SW480 (cell line): ENCODE data around the gene SMIM38.

Experiments
- DNase-seq: peaks from one replicate; pipeline ENCODE4 v3.0.0-alpha.2; 2016; ENCODE audit warnings: low spot score

Gene SMIM38

GRCh38 chr11:69180726-69181125 lies 25.0 kb downstream of the SMIM38 start:
- no peak for DNase-seq

GRCh38 chr11:69183613-69184012 lies 27.9 kb downstream of the SMIM38 start:
- no peak for DNase-seq

DNA sequence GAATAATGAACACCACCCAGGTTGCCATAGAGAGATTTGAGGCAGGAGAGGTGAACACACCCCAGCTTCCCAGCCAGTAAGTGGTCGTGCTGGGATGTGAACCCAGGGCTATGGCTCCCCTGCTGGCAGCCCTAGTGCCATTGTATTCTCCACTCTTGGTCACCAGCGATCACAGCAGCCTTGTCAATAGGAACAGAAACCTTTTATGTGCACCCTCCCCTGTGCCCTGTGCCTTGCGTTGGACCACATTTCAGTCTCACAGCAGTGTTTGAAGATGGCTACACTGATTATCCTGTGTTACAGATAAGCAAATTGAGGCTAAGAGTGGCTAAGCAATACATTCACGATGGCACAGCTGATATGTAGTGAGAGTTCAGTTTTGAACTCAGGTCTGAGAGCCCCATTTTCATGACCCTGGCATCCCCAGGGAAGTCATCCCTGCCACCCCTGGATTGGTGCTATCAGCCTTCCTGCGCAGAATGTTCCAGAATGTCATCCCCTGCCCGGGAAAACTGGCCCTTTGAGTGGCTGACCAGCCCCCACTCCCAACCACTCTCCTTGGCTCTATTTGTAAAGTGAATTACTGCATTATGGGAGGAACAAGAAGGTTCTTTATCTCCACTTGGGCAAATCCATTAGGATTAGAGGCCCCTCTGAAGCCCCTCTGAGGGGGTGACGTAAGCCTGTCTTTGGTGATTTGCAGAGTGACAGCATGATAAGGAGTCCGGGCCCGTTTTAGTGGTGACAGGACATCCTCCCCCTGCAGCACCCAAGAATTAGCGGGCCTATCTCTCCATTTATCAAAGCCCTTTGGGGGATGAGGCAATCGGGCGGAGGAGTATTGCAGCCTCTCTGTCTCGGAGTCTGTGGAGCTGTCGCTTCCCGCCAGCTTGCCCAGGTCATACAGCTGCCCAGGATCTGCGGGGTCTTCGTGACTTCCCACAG lies 30.9 kb downstream of the SMIM38 start:
- DNase-seq, result no peak

DNA sequence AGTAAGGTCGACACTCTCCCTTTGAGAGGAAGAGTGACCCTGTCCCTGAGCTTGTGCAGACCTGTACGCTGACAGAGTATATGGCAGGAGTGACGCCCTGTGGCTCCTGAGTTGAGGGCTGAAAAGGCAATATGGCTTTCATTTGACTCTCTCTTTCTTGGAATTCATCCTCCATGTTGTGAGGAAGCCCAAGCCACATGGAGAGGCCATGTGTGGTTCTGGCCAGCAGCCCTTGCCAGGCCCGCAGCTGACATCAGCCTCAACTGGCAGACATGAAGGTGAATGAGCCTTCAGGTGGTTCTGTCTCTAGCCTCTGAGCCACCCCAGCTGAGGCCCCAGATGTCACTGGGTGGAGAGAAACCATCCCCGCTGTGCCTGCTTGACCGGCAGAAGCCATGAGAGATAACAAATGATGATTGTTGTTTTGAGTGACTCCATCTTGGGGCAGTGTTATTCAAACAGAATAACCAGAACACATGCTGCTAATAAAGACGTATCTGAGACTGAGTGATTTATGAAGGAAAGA lies 31.9 kb downstream of the SMIM38 start:
- no peak for DNase-seq

GRCh38 chr11:69189059-69189458 lies 33.3 kb downstream of the SMIM38 start:
- no peak for DNase-seq

- DNase-seq, result no peak
Measured at GRCh38 chr11:69190796-69191536, 35.2 kb downstream of the SMIM38 start.

GRCh38 chr11:69192301-69192721 lies 36.6 kb downstream of the SMIM38 start:
- no peak for DNase-seq

GRCh38 chr11:69193151-69193550 lies 37.4 kb downstream of the SMIM38 start:
- no peak for DNase-seq

GRCh38 chr11:69193629-69194028 lies 37.9 kb downstream of the SMIM38 start:
- DNase-seq, result no peak

GRCh38 chr11:69194396-69194795 lies 38.7 kb downstream of the SMIM38 start:
- DNase-seq, result no peak

- no peak for DNase-seq
Measured at GRCh38 chr11:69194956-69195355, 39.2 kb downstream of the SMIM38 start.

DNA sequence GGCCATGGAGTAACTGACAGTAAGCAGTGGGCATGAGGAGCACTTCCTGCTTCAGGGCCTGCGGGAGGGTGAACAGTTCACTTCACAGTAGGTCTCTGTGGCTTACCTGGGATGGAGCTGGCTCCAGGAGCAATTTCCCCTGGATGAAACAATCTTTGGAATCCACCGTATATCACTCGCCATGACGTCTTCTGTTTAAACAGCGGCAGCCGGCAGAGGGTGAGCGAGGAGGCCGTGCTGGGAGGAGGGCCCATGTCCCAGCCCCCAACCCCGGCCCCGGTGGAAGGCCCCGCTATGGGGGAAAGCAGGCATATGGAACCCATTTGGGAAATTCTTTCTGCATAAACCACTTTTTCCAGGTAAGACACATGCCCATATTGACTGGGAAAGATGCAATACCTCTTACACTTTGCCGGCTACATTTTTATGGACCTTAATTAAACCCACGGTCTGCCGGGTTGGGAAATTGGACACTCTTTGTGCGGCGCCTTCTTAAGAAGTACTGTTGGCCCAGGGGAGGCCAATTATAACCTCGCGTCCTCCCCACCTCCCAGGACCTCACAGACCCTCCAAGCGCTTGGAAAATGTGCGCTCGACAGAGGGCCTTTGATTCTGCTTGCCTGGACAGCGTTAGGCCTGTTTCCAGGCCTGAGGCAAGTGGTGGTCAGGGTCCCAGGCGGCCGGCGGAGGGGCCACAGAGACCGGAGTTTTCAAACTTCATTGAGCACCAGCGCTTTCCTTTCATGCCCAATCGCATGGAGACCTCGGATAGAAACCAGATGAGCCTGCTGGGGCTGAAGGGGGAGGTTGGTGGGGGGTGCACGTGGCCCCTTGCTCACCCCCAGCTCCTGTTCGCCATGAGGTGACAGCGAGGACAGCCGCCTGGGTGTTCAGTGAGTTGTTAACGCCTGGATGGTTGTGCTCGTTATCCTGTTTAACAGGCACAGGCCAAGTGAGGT lies 40.4 kb downstream of the SMIM38 start:
- DNase-seq, result no peak

- DNase-seq, result no peak
Measured at GRCh38 chr11:69196783-69197169, 41.0 kb downstream of the SMIM38 start.

DNA sequence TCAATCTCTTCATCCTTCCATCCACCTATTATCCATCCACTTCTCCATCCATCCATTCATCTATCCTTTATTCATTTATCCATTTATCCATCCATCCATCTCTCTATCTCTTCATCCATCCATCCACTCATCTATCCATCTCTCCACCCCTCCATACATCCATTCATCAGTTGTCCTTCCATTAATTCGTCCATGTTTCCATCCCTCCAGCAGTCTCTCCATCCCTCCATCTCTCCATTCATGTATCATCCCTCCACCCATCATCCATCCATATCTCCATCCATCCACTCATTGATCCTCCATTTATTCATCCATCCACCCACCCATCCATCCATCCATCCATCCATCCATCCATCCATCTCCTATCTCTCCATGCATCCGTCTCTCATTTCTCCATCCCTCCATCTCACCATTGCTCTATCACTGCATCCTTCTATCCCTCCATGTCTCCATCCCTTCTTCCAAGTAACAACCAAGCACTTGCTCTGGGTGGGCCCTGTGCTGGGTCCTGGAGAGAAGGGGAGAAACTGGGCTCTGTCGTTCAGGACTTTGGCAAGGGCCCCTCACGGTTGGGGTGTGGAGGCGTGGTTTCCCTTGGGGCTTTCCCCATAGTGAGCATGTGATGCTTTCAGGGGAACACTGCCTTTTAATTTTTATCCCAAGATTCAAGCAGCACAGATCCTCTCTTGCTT lies 43.3 kb downstream of the SMIM38 start:
- no peak for DNase-seq

DNA sequence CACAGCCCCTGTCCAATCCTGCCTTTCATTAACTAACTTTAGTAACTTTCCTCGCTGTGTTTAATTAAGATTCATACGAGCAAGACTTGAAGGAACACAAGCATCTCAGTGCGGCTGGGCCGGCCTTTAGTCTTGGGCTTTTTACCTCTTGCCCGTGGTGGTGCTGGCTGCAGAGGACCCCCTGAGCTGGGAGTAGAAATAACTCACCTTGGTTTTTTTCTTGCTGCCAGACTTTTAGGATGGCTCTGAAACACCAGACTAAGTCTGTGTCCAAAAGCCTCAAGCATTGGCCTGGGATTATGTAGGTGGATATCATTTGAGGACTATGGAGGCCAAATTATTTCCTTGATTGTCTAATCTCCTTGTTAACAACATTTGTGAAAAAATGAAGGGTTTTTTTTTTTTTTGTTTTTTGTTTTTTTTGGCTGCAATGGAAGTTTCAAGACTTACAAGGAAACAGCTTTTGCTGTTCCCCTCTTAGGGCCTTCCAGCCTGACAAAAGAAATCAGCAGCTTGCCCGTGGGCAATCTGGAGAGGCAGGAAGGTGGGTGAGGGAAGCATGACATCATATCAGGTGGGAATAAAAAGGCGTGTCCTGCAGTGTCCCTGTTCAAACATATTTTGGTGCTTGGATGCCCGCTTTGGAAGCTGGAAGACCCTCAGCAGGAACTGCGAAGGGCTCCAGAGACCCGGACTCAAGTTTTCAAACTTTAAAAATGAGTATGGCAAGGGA lies 44.0 kb downstream of the SMIM38 start:
- DNase-seq, result no peak

GRCh38 chr11:69200331-69201065 lies 44.8 kb downstream of the SMIM38 start:
- no peak for DNase-seq

GRCh38 chr11:69201066-69201365 lies 45.3 kb downstream of the SMIM38 start:
- no peak for DNase-seq

DNA sequence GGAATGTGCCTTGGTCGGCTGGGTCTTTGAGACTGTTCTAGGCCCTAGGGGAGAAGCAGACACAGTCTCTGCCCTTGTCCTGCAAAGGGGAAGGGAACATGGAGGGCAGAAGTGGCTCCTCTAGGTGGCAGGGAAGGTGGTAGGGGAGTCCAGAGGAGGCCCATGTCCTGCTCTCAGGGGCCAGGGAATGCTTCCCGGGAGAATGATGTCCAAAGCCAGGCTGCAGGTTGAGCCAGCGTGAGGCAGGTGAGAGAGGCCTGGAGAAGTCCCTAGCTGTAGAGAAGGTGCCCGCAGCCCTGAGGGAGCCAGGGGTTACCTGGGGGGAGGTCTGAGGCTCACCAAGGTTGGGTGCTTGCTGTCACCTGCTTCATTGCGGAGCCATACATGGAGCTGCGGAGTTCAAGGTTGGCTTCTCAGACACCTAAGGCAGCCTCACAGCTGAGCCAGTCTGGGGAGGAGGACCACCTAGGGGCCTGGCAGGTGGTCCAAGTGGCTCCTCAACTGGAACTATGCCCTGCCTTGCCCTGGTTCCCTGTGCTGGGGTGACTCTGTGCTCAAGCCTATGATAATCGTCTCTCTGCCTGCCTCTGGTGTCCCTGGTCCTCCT lies 46.1 kb downstream of the SMIM38 start:
- DNase-seq, result no peak

GRCh38 chr11:69202511-69203221 lies 46.9 kb downstream of the SMIM38 start:
- no peak for DNase-seq
